Right cardiac atrium (tissue), 5 donors: ENCODE measurements around the gene B4GALNT2. TPM values are rescaled to one million over a fixed set of nuclear protein-coding genes. Genes with fewer than 3 reads are reported as not detected.
"Not testable (repeated sequence)": the region's sequence is repeated elsewhere in the genome, so short reads cannot be mapped to it uniquely, and the experiment has no call there.

Experiments
- ATAC-seq, 2 donors: fragments of 200-7000 bp; cut with Tn5 transposase; one replicate each; pipeline versions ENCODE4 v1.8.0 to v1.9.1; 2020; ENCODE audit warnings: moderate library complexity in 2 of 2, mild to moderate bottlenecking in 1 of 2
- DNase-seq, 3 donors: peaks; one replicate each; pipeline ENCODE4 v3.0.0-alpha.2; 2020
- H3K27ac ChIP-seq: one replicate; pipeline ENCODE4 v1.5.1; 2013; ENCODE audit warnings: mild to moderate bottlenecking, low read length, control low read depth, moderate library complexity
- H3K27me3 ChIP-seq: one replicate; pipeline ENCODE4 v1.6.1; 2013; ENCODE audit not compliant: control insufficient read depth, insufficient read depth
- H3K4me1 ChIP-seq: one replicate; pipeline ENCODE4 v1.6.1; 2013; ENCODE audit warnings: low read length; ENCODE audit not compliant: control insufficient read depth, insufficient read depth
- H3K4me3 ChIP-seq: one replicate; pipeline ENCODE4 v1.5.1; 2013; ENCODE audit warnings: low read length, control low read depth
- H3K9me3 ChIP-seq: one replicate; pipeline ENCODE4 v1.6.1; 2013; ENCODE audit warnings: low read length; ENCODE audit not compliant: control insufficient read depth
- WGBS: extraction: QIAGEN DNeasy Blood & Tissue Kit; methylation state at CpG from one replicate; pipeline ENCODE4 v1.1.7; 2013; 5-methylcytosine and 5-hydroxymethylcytosine counted together
- intact Hi-C, 4 donors: fragments of 100-400 bp; cut with DNase I; formaldehyde crosslinking; loops; one replicate each; pipeline versions ENCODE4 v1.11.0 to v1.14.0; 2022 to 2023
- polyA plus RNA-seq: library from polyadenylated mRNA; stranded (reverse); fragments of 200-250 nt; gene quantifications from one replicate; pipeline ENCODE4 v1.2.3, GENCODE V29; 2013
- total RNA-seq, 4 donors: library from RNA; stranded (reverse); fragmentation: NEBNext Ultra II Directional; extraction: Animal tissue kit (Norgen Biotek cat#: 25700); gene quantifications; one replicate each; pipeline ENCODE4 v1.2.1, GENCODE V29; 2021
- donor health status: healthy with polysubstance abuse.
- donor health status: DM: no; HTN: yes; CAD: no.
- donor health status: DM: no; HTN: no; CAD: no.
- donor health status: DM: no; HTN: yes; CAD: no; lungs with severe emphysema.
- donor health status: DM: yes; HTN: yes; CAD: no.

The B4GALNT2 gene
- total and polyA plus RNA-seq, 5 donors, result 0.03 TPM; not detected in 4

DNA sequence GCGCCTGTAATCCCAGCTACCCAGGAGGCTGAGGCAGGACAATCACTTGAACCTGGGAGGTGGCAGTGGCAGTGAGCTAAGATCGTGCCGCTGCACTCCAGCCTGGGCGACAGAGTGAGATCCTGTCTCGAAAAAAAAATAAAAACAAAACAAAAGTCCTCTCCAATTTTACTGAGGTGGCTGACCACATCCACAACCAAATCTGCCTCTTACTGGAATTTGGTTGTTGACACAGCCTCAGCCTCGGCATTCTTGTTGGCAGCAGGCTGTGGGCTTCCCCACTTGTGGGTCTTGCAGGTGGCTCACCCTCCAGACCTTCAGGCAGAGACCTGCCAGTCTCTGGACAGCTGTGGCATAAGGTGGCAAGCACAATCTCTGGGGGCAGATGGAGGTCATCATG is 15.6 kb downstream of the B4GALNT2 start:
- 86% methylated on average over 6 of the region's 6 CpGs for WGBS
- no peak for ATAC-seq
- H3K27me3 ChIP-seq, result no peaks in the 10 kb centered on the region

DNA sequence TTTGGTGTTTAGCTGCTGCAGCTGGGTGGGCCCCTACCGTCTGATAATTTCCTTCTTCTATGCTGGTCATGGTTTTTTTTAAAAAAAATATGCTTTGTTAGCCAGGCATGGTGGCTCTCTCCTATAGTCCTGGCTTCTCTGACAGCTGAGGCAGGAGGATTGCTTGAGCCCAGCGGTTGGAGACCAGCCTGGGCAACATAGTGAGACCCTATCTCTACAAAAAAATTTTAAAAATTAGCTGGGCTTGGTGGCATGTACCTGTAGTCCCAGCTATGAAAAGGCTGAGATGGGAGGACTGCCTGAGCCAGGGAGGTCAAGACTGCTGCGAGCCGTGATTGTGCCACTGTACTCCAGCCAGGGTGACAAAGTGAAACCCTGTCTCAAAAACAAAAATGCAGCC is 19.4 kb downstream of the B4GALNT2 start:
- DNase-seq (no peak), ATAC-seq (no peak)
- H3K4me3 ChIP-seq, result no peak overlapping the region
- H3K27me3 ChIP-seq, result no peaks in the 10 kb centered on the region
- intact Hi-C loops, result no loop called here
- H3K27ac ChIP-seq, result no peak overlapping the region
- no peaks in the 10 kb centered on the region for H3K4me1 ChIP-seq
- 76% methylated on average over 4 of the region's 4 CpGs for WGBS
- H3K9me3 ChIP-seq, result no peaks in the 10 kb centered on the region

More for the DNA sequence above, 15.6 kb downstream of the B4GALNT2 start:
- no peak for DNase-seq
- Histone ChIP-seq H3K4me1 (no peaks in the 10 kb centered on the region), H3K4me3 (no peak overlapping the region), H3K9me3 (no peaks in the 10 kb centered on the region), H3K27ac (no peak overlapping the region)
- intact Hi-C loops, result no loop called here

DNA sequence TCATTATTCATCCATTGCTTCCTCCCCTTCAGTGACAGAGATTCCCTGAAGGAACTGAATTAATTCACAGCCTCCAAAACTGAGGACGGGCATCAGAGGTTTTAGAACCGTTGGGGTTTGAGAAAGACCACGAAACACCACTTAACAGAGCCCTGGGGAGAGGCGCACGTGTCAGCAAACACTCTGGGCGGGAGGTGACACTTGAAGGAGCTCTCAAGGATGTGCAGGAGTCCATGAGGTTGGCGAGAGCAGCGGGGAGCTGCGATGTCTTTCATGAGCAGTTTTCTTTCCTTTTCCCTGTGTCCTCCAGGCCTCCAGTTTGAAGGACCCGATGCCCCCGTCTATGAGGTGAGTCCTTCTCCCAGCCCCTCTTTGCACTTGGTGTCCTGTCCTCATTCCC is 23.7 kb downstream of the B4GALNT2 start:
- Histone ChIP-seq H3K27me3 (no peaks in the 10 kb centered on the region), H3K4me1 (no peaks in the 10 kb centered on the region), H3K9me3 (no peaks in the 10 kb centered on the region), H3K4me3 (no peak overlapping the region), H3K27ac (no peak overlapping the region)
- intact Hi-C loops, result no loop called here
- DNase-seq, result no peak
- ATAC-seq, result no peak
- WGBS, result 77% methylated on average over 11 of the region's 11 CpGs

DNA sequence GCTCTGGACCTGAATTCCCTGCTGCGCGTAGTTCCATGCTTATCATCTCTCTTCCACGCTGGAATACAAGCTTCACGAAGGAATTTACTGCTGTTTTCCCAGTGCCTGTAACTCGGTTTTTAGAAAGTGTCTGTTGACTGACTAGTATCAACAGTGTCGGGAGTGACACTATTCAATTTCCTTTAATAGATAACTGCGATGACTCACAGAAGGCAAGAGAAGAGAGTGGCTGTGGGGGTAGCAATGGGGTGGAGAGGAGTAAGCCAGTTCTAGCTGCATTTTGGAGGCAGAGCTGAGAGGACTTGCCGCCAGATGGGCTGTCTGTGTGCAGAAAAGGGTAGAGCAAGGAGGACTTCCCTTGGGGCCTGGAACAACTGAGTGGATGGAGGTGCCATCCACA is 25.2 kb downstream of the B4GALNT2 start:
- Histone ChIP-seq H3K27ac (no peak overlapping the region), H3K4me3 (no peak overlapping the region), H3K9me3 (no peaks in the 10 kb centered on the region), H3K4me1 (no peaks in the 10 kb centered on the region), H3K27me3 (no peaks in the 10 kb centered on the region)
- intact Hi-C loops, result no loop called here
- WGBS, result 33% methylated on average over 8 of the region's 8 CpGs
- ATAC-seq (no peak), DNase-seq (no peak)

DNA sequence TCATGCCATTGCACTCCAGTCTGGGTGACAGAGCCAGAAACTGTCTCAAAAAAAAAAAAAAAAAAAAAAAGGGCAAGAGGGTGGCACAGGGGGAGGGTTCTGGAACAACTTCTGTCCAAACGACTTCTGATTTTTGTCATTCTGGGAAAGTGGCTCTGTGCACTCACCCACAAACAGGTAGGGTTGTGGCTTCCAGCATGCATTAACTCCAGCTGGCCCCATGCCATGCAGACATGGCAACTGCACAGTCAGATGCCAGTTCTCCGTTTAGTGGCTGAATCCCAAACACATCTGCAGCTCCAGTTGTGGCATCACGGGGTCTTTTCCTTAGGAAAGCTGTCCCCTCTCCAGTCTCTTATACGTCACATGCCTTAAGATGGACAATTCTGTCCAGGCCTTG is 30.3 kb downstream of the B4GALNT2 start:
- no peaks in the 10 kb centered on the region for H3K27me3 ChIP-seq
- DNase-seq, result no peak
- 82% methylated on average over 4 of the region's 4 CpGs for WGBS

DNA sequence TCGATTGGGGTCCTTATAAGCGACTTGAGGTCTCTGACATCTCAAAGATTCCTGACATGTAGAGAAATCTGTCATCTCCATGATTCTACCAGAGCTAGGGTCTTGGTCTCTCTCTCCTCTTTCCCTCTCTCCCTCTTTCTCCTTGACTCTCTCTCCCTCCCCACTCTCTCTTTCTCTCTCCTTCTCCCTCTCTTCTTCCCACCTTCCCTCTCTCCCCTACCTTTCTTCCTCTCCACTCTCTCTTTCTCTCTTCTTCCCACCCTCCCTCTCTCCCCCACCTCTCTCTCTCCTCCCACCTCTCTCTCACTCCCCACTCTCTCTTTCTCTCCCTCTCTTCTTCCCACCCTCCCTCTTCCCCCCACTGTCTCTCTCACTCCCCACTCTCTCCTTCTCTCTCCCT is 32.6 kb downstream of the B4GALNT2 start:
- no peaks in the 10 kb centered on the region for H3K9me3 ChIP-seq
- H3K27me3 ChIP-seq, result peaks cover 4% of the 10 kb centered on the region
- H3K27ac ChIP-seq, result no peak overlapping the region
- intact Hi-C loops, result no loop called here
- no peak overlapping the region for H3K4me3 ChIP-seq
- no peaks in the 10 kb centered on the region for H3K4me1 ChIP-seq
- ATAC-seq (no peak), DNase-seq (no peak)
- 76% methylated on average over 2 of the region's 2 CpGs for WGBS

More for the DNA sequence above, 30.3 kb downstream of the B4GALNT2 start:
- Histone ChIP-seq H3K4me3 (no peak overlapping the region), H3K27ac (no peak overlapping the region), H3K4me1 (no peaks in the 10 kb centered on the region), H3K9me3 (no peaks in the 10 kb centered on the region)
- ATAC-seq, result no peak
- intact Hi-C loops, result no loop called here

DNA sequence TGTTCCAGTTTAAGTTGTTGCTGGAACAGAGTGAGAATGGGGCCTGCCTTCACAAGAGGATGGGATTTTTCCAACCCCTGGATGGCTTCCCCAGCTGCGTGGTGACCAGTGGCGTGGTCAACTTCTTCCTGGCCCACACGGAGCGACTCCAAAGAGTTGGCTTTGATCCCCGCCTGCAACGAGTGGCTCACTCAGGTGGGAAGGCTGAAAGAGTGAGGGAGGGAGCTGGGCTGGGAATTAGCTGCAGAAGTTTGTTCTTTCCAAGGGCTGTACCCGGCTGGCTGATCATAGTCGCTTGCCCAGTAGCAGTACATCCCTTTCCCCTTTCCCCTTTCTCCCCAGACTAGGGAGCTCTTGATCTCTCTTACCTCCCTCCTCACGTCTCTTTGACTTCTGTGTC is 36.1 kb downstream of the B4GALNT2 start:
- no peak overlapping the region for H3K27ac ChIP-seq
- H3K4me1 ChIP-seq, result no peaks in the 10 kb centered on the region
- ATAC-seq, result no peak
- no peaks in the 10 kb centered on the region for H3K9me3 ChIP-seq
- intact Hi-C loops, result no loop called here
- peaks cover 4% of the 10 kb centered on the region for H3K27me3 ChIP-seq
- H3K4me3 ChIP-seq, result no peak overlapping the region
- no peak for DNase-seq
- WGBS, result 63% methylated on average over 9 of the region's 9 CpGs

DNA sequence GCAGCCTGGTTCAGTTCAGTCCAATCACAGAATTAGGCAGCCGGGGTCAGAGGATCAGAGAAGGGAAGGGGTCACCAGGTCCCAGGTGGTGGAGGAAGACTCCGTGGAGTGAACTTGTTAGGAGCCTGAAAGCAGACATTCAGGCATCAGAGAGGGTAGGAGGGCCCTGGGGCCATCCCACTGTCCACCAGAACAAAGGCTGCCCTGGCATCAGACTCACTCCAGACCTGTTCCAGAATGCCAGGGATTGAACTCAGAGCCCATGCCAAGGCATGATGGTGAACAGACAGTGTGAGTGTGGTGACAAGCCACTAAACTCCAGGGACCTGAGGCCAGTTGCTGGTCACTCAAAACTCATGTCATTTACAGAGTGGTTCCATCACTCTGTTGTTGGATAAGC is 37.6 kb downstream of the B4GALNT2 start:
- H3K27me3 ChIP-seq, result peaks cover 4% of the 10 kb centered on the region

DNA sequence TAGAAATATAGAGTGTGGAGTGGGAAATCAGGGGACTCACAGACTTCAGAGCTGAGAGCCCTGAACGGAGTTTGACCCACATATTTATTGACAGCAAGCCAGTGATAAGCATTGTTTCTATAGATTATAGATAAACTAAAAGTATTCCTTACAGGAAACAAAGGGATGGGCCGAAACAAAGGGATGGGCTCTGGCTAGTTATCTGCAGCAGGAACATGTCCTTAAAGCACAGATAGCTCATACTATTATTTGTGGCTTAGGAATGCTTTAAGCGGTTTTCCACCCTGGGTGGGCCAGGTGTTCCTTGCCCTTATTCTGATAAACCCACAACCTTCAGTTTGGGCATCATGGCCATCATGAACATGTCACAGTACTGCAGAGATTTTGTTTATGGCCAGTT is 38.1 kb downstream of the B4GALNT2 start:
- H3K27me3 ChIP-seq, DNase-seq, H3K4me1 ChIP-seq, H3K9me3 ChIP-seq, H3K4me3 ChIP-seq, intact Hi-C loops, H3K27ac ChIP-seq, ATAC-seq: not testable (repeated sequence)
- 68% methylated on average over 3 of the region's 3 CpGs for WGBS

More for the DNA sequence above, 37.6 kb downstream of the B4GALNT2 start:
- Histone ChIP-seq H3K4me3 (no peak overlapping the region), H3K27ac (no peak overlapping the region), H3K9me3 (no peaks in the 10 kb centered on the region), H3K4me1 (no peaks in the 10 kb centered on the region)
- intact Hi-C loops, result no loop called here
- ATAC-seq, result no peak
- 80% methylated on average over 2 of the region's 2 CpGs for WGBS
- DNase-seq, result no peak

DNA sequence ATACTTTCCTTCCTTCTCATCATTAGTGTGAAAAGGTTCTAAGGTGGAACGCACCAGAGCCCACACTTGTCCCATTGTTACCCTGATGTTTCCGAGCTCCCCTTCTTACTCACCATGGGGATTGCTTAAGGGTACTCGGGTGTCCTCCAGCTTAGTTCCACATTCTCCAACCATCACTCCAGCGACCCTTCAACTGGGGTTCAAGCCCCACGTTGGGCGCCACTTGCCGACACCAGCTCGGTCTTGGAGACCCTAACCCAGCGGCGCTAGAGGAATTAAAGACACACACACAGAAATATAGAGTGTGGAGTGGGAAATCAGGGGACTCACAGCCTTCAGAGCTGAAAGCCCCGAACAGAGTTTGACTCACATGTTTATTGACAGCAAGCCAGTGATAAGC is 43.4 kb downstream of the B4GALNT2 start:
- H3K4me1 ChIP-seq, DNase-seq, intact Hi-C loops, H3K9me3 ChIP-seq, H3K27me3 ChIP-seq, H3K4me3 ChIP-seq, ATAC-seq, H3K27ac ChIP-seq: not testable (repeated sequence)
- WGBS, result 92% methylated on average over 11 of the region's 11 CpGs

DNA sequence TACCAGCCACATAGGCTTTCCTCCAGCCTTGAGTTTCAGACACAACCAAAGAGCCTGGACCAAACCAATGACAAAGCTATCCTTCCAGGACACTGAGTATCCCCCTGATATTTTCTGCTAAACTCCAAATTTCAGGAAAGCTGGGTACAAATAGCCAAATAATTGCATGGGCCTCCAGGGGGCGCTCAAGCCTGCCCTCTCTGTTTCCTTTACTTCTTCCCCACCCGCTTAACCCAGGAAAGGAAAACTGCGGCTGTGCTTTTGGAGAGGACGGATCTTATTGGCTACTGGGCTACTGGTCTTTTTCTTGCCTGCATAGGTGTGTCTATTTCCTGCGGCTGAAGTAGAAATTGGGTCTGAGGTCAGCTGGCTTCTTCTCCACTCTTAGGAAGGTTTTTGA is 47.7 kb downstream of the B4GALNT2 start:
- no peaks in the 10 kb centered on the region for H3K4me1 ChIP-seq
- H3K4me3 ChIP-seq, result no peak overlapping the region
- ATAC-seq (peak; percentile 52 to 78), DNase-seq (peak; percentile 63 to 83 (median 73))
- H3K27me3 ChIP-seq, result no peaks in the 10 kb centered on the region
- H3K9me3 ChIP-seq, result peaks cover 6% of the 10 kb centered on the region
- H3K27ac ChIP-seq, result no peak overlapping the region
- intact Hi-C loops, result loop anchor here in 2 of 4 donors (5.0 to 10.0 kb wide), 2 partner anchors 47 to 114 kb away; no protein-coding TSS in a partner anchor
- 12% methylated on average over 5 of the region's 5 CpGs for WGBS

DNA sequence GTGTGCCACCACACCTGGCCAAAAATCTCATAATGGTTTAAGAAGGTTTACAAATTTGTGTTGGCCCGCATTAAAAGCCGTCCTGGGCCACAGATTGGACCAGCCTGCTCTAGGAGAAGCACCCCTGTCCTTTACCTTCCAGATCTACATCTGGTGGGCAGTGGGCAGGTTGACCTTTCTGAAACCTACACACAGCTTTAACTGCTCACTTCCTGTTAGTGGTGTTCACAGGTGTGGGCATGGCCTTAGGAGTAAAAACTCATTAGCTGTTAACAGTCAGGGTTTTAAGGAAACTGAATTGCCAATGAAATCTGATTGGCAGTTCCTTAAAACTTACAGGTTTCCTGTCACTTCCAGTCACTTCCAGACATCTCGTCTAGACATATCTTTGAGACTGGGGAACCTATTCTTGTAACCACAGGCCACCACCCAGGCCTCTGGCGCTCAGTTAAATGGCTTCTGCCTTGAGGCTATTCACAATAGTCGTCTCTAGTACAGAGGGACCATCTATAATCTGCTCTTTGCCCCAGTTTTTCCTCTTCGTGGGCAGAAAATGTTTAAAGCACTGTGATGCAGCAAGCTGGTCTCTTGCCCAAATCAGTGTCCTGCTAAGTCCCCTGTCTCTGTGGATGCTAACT is 48.5 kb downstream of the B4GALNT2 start:
- no peak for DNase-seq
- 78% methylated on average over 6 of the region's 6 CpGs for WGBS
- no peak overlapping the region for H3K27ac ChIP-seq
- no peak overlapping the region for H3K4me3 ChIP-seq
- no peaks in the 10 kb centered on the region for H3K4me1 ChIP-seq
- H3K9me3 ChIP-seq, result peaks cover 4% of the 10 kb centered on the region
- no peak for ATAC-seq
- H3K27me3 ChIP-seq, result no peaks in the 10 kb centered on the region
- intact Hi-C loops, result loop anchor here in 2 of 4 donors (5.0 to 10.0 kb wide), 2 partner anchors 46 to 114 kb away; no protein-coding TSS in a partner anchor
